HepG2 (cell line): ENCODE results near the gene AGK. TPM values are rescaled to one million over a fixed set of nuclear protein-coding genes. Genes with fewer than 3 reads are reported as not detected.

Experiments used
- ARID4A ChIP-seq: sonication (generic); formaldehyde crosslinking; IDR thresholded peaks from 2 replicates; pipeline ENCODE4 v1.5.0; 2020; ENCODE audit warnings: mild to moderate bottlenecking, missing genetic modification reagents, borderline replicate concordance
- ETS1 ChIP-seq: sonication (generic); formaldehyde crosslinking; IDR thresholded peaks from 2 replicates; pipeline ENCODE4 v1.4.0; 2020; ENCODE audit warnings: missing genetic modification reagents
- HNF1A ChIP-seq, 2 experiments: sonication (generic) in 1 of 2; formaldehyde crosslinking in 1 of 2; IDR thresholded peaks; 2 replicates each; pipeline versions ENCODE4 v1.4.0 to v1.6.1; 2016 to 2020; ENCODE audit warnings: borderline replicate concordance in 1 of 2, low read depth in 1 of 2, mild to moderate bottlenecking in 1 of 2, missing genetic modification reagents in 1 of 2
- IRF2 ChIP-seq: IDR thresholded peaks from 2 replicates; pipeline ENCODE4 v1.6.1; 2018; ENCODE audit warnings: missing genetic modification reagents, missing compliant biosample characterization
- KLF13 ChIP-seq: sonication (generic); formaldehyde crosslinking; IDR thresholded peaks from 2 replicates; pipeline ENCODE4 v1.4.0; 2020; ENCODE audit warnings: mild to moderate bottlenecking, missing genetic modification reagents
- NFKBIZ ChIP-seq: IDR thresholded peaks from 2 replicates; pipeline ENCODE4 v1.6.1; 2018; ENCODE audit warnings: missing genetic modification reagents, missing compliant biosample characterization
- SNAPC5 ChIP-seq: sonication (generic); formaldehyde crosslinking; IDR thresholded peaks from 2 replicates; pipeline ENCODE4 v1.8.1; 2023; ENCODE audit warnings: mild to moderate bottlenecking, missing genetic modification reagents, borderline replicate concordance
- USF2 ChIP-seq, 2 experiments: sonication (generic) in 1 of 2; formaldehyde crosslinking in 1 of 2; IDR thresholded peaks; 2 replicates each; pipeline versions ENCODE4 v1.5.1 to v1.6.1; 2011 to 2020; ENCODE audit warnings: borderline replicate concordance in 1 of 2, low read depth in 1 of 2, low read length in 1 of 2, mild to moderate bottlenecking in 1 of 2, missing genetic modification reagents in 1 of 2, moderate library complexity in 1 of 2
- ZBTB1 ChIP-seq: sonication (generic); formaldehyde crosslinking; IDR thresholded peaks from 2 replicates; pipeline ENCODE4 v1.4.0; 2020; ENCODE audit warnings: missing genetic modification reagents, borderline replicate concordance
- ZNF329 ChIP-seq: sonication (generic); formaldehyde crosslinking; IDR thresholded peaks from 2 replicates; pipeline ENCODE4 v1.9.0; 2021; ENCODE audit warnings: low read depth, mild to moderate bottlenecking, missing genetic modification reagents
- polyA plus RNA-seq, 8 experiments: library from polyadenylated mRNA; depleted of rRNA in 3 of 8; stranded (reverse) in 7 of 8; unstranded in 1 of 8; fragments of >200 nt; fragmentation: Illumina TruSeq in 4 of 8; extraction: Trizol in 4 of 8; gene quantifications; 2 replicates each; pipeline versions ENCODE4 v1.2.1 to v1.2.3, GENCODE V29; 2011 to 2016; ENCODE audit warnings: low read depth in 4 of 8, missing spikeins in 1 of 8, mixed read lengths in 1 of 8; ENCODE audit not compliant: insufficient read depth in 1 of 8
- total RNA-seq, 5 experiments: library from RNA; depleted of rRNA; stranded (reverse); fragments of >200 nt; fragmentation: Illumina TruSeq; extraction: Trizol; gene quantifications; 2 replicates each; pipeline ENCODE4 v1.2.3, GENCODE V29; 2016; ENCODE audit warnings: low read depth in 1 of 5

AGK gene
- total and polyA plus RNA-seq, 2 of the 13 experiments (the other 11 are each of a cell fraction or from before 2014, with no cell fraction given) = 23.7 to 30.1 TPM

GRCh38 chr7:141551094-141551781 is at the start of gene AGK (continued):
- peak; percentile 78; the same call in 1 of the 2 replicates for TF ChIP-seq ARID4A (CRISPR knock-in tag)
- no peak for TF ChIP-seq ZBTB1
- TF ChIP-seq IRF2 (CRISPR knock-in tag) = no peak; the same call in 1 of the 2 replicates
- TF ChIP-seq ETS1 = no peak
- TF ChIP-seq NFKBIZ = peak; percentile 73; the same call in 1 of the 2 replicates
- TF ChIP-seq HNF1A (IDR thresholded peaks at IDR 0.05; ENCODE audit: low read depth) = no peak
- TF ChIP-seq HNF1A (CRISPR knock-in tag; IDR thresholded peaks at IDR 0.05; ENCODE audit: borderline replicate concordance) = peak; percentile 28; the same call in 1 of the 2 replicates
- TF ChIP-seq ZNF329 = no peak
- TF ChIP-seq KLF13 = 0 out of 2 replicates have a peak, but pooled peaks have one; percentile 44
- no peak for TF ChIP-seq SNAPC5
- no peak for TF ChIP-seq USF2 (IDR thresholded peaks at IDR 0.05; ENCODE audit: low read depth, low read length)
- TF ChIP-seq USF2 (CRISPR knock-in tag; IDR thresholded peaks at IDR 0.05; ENCODE audit: borderline replicate concordance) = no peak
